ENCODE measurements around the gene PRAC2. TPM values are rescaled to one million over a fixed set of nuclear protein-coding genes. Genes with fewer than 3 reads are reported as not detected.

The PRAC2 gene
- total RNA-seq, 1 experiment from 2014 or later, result not detected

- Histone ChIP-seq H3K27me3 (ENCODE audit: insufficient read depth, low read length) (no peaks in the 10 kb centered on the region), H3K4me1 (ENCODE audit: control insufficient read depth in 1 of 2, insufficient read depth in 2 of 2, low read length in 2 of 2) (no peaks in the 10 kb centered on the region), H3K36me3 (ENCODE audit: control insufficient read depth in 1 of 2, insufficient read depth in 2 of 2, low read length in 2 of 2) (no peaks in the 10 kb centered on the region), H2AFZ (ENCODE audit: low read depth, low read length, poor library complexity, severe bottlenecking) (no peak overlapping the region), H4K20me1 (ENCODE audit: insufficient read depth) (no peaks in the 10 kb centered on the region), H3K79me2 (ENCODE audit: insufficient read depth, low read length) (no peaks in the 10 kb centered on the region), H3K9me3 (ENCODE audit: control insufficient read depth in 1 of 2, insufficient read depth in 1 of 2, low read depth in 1 of 2, low read length in 2 of 2) (no peaks in the 10 kb centered on the region), H3K27ac (ENCODE audit: low read depth, low read length) (no peak overlapping the region), H3K4me3 (replicated peaks in 1 of 2; ENCODE audit: low read depth in 1 of 2, low read length in 2 of 2) (no peak overlapping the region), H3K9me2 (ENCODE audit: insufficient read depth) (no peaks in the 10 kb centered on the region), H3K4me2 (ENCODE audit: low read length) (no peak overlapping the region), H3K9ac (ENCODE audit: low read length) (no peak overlapping the region)
- TF ChIP-seq EZH2phosphoT487 (IDR thresholded peaks at IDR 0.05; ENCODE audit: borderline replicate concordance) (no peak), MAX (IDR thresholded peaks at IDR 0.05) (no peak), RAD21 (IDR thresholded peaks at IDR 0.05; ENCODE audit: low read depth) (no peak), TCF7L2 (IDR thresholded peaks at IDR 0.05; ENCODE audit: borderline replicate concordance, extremely low read depth, insufficient read depth, insufficient read length) (no peak), CEBPB (IDR thresholded peaks at IDR 0.05; ENCODE audit: low read depth) (no peak), EZH2 (IDR thresholded peaks at IDR 0.05) (no peak), ZFX (IDR thresholded peaks at IDR 0.05) (no peak), SRF (IDR thresholded peaks at IDR 0.05; ENCODE audit: low read depth) (no peak), SP1 (IDR thresholded peaks at IDR 0.05; ENCODE audit: low read depth) (no peak), ZBTB33 (IDR thresholded peaks at IDR 0.05; ENCODE audit: extremely low read depth, insufficient replicate concordance, low read length) (no peak), CTCF (IDR thresholded peaks at IDR 0.05 in 2 of 3, conservative IDR thresholded peaks at IDR 0.05 in 1 of 3; ENCODE audit: borderline replicate concordance in 1 of 3, insufficient read depth in 1 of 3, low read depth in 2 of 3, low read length in 2 of 3) (no peak), ZNF274 (IDR thresholded peaks at IDR 0.05; ENCODE audit: low read depth, low read length) (no peak), JUND (IDR thresholded peaks at IDR 0.05) (no peak)
- TF ChIP-seq, protein P1, sequence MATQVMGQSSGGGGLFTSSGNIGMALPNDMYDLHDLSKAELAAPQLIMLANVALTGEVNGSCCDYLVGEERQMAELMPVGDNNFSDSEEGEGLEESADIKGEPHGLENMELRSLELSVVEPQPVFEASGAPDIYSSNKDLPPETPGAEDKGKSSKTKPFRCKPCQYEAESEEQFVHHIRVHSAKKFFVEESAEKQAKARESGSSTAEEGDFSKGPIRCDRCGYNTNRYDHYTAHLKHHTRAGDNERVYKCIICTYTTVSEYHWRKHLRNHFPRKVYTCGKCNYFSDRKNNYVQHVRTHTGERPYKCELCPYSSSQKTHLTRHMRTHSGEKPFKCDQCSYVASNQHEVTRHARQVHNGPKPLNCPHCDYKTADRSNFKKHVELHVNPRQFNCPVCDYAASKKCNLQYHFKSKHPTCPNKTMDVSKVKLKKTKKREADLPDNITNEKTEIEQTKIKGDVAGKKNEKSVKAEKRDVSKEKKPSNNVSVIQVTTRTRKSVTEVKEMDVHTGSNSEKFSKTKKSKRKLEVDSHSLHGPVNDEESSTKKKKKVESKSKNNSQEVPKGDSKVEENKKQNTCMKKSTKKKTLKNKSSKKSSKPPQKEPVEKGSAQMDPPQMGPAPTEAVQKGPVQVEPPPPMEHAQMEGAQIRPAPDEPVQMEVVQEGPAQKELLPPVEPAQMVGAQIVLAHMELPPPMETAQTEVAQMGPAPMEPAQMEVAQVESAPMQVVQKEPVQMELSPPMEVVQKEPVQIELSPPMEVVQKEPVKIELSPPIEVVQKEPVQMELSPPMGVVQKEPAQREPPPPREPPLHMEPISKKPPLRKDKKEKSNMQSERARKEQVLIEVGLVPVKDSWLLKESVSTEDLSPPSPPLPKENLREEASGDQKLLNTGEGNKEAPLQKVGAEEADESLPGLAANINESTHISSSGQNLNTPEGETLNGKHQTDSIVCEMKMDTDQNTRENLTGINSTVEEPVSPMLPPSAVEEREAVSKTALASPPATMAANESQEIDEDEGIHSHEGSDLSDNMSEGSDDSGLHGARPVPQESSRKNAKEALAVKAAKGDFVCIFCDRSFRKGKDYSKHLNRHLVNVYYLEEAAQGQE (IDR thresholded peaks at IDR 0.05; ENCODE audit: low read depth), result no peak
- ChIA-PET POLR2A (interaction anchor here (1.2 kb wide), 1 partner anchor 14 kb away, joined by 3 read pairs; no protein-coding TSS in a partner anchor), CTCF (interaction anchor here (1.2 to 1.7 kb wide), 3 partner anchors 15 to 186 kb away, joined by 3 to 6 read pairs (median 4); no protein-coding TSS in a partner anchor), RAD21 (ENCODE audit: low non-redundant PET in 1 of 2, low total read pairs in 2 of 2, uncharacterized antibody in 2 of 2, unreplicated experiment in 2 of 2) (no interaction called here)
- DNase-seq (ENCODE audit: low read depth, low spot score), result no peak
- intact Hi-C loops (cut with micrococcal nuclease), result no loop called here
- no TSS peak for BruUV-seq (replicated peaks)
- no peak for ATAC-seq
Observed at GRCh38 chr17:48693178-48693577, 29.8 kb upstream of the PRAC2 start.
